ENCODE measurements around the gene PREP.
"Not testable (repeated sequence)": the region's sequence is repeated elsewhere in the genome, so short reads cannot be mapped to it uniquely, and the experiment has no call there.

PREP gene

DNA sequence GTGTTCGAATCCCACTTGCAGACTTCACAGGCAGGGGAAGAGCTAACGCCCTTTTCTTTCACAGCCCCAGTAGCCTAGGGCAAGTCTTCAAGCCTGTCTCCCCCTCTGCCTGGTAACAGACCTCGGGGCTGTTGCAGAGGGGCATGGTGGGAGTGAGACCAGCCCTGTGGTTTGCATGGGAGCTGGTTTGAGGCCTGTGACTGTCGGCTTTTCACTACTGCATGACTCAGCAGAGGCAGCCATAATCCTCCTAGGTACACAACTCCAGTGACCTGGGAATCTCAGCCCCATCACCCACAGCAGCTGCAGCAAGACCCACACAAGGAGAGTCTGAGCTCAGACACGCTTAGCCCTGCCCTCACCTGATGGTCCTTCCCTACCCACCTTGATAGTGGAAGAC, 167.7 kb downstream of the PREP start:
- Histone ChIP-seq H3K27me3 (ENCODE audit: insufficient read depth, poor library complexity, severe bottlenecking) (peaks cover 5% of the 10 kb centered on the region), H3K4me3 (replicated peaks; ENCODE audit: insufficient read depth, low read length) (no peak overlapping the region), H3K27ac (replicated peaks) (no peak overlapping the region)
- TF ChIP-seq REST (IDR thresholded peaks at IDR 0.05; ENCODE audit: insufficient replicate concordance, low read depth): no peak
- no peak for TF ChIP-seq CTCF (IDR thresholded peaks at IDR 0.05; ENCODE audit: insufficient read depth, low read length)
- no peak for TF ChIP-seq GABPA (IDR thresholded peaks at IDR 0.05; ENCODE audit: low read depth)
- no peak for TF ChIP-seq SPI1 (IDR thresholded peaks at IDR 0.05; ENCODE audit: borderline replicate concordance, low read depth)
- no peak for TF ChIP-seq POLR2AphosphoS5 (IDR thresholded peaks at IDR 0.05; ENCODE audit: low read depth)
- DNase-seq (ENCODE audit: low read depth in 1 of 2, low spot score in 1 of 2): no peak

GRCh38 chr6:105231771-105232170, 171.1 kb downstream of the PREP start:
- H3K27ac ChIP-seq (replicated peaks); H3K4me3 ChIP-seq (replicated peaks; ENCODE audit: insufficient read depth, low read length); H3K27me3 ChIP-seq (ENCODE audit: insufficient read depth, poor library complexity, severe bottlenecking); DNase-seq (ENCODE audit: low read depth in 1 of 2, low spot score in 1 of 2): not testable (repeated sequence)
